ENCODE results near the gene ACOT2.
"Not testable (repeated sequence)": the region's sequence is repeated elsewhere in the genome, so short reads cannot be mapped to it uniquely, and the experiment has no call there.

Gene ACOT2

DNA sequence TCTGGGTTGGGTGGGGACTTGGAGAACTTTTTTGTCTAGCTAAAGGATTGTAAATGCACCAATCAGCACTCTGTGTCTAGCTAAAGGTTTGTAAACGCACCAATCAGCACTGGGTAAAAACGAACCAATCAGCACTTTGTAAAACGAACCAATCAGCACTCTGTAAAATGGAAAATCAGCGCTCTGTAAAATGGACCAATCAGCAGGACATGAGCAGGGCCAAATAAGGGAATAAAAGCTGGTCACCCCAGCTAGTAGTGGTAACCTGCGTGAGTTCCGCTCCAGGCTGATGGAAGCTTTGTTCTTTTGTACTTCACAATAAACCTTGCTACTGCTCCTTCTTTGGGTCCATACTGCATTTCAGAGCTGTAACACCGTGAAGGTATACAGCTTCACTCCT lies 1.7 kb upstream of the ACOT2 start:
- H3K27ac ChIP-seq = no peak overlapping the region
- DNase-seq (ENCODE audit: low read depth, low spot score) = no peak

- peak overlapping the region; percentile 72 for H3K27ac ChIP-seq
Observed at GRCh38 chr14:73567951-73568885, 795 bp upstream of the ACOT2 start.

DNA sequence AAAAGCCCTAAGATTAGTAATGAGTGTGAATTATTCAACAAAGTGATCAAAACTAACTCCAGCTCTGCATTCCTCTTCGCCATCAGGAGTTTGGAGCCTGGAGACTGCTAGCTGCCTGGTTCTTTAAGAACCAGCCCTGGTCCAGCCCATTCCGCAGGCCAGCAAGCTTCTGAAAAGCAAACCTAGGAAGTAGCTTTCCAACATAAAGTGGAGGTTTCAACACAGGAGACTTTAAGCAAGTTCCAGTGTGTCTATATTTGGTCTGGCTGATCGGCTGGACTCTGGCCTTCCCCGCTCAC lies 178 bp upstream of the ACOT2 start:
- peak overlapping the region; percentile 72 for H3K27ac ChIP-seq
- DNase-seq (ENCODE audit: low read depth, low spot score) = not testable (repeated sequence)

More at GRCh38 chr14:73567951-73568885, 795 bp upstream of the ACOT2 start:
- DNase-seq (ENCODE audit: low read depth, low spot score) = no peak

DNA sequence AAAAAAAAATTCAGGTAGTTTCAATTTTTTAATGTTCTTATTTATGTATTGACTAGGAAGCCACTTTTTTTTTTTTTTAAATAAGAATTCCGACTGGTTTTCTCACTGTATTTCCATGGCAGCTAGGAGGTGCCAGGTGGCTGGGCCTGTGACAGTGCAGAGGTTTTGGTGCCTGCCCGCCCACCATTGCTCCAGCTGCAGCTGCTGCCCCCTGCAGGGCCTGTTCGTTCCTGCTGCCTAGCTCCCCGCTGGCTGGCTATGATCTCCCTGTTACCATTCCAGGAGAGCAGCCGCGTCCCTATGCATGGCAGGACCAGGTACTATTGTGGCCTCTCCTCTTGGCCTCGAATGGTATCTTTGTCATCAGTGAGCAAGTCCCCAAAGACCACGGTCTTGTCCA lies 1.9 kb downstream of the ACOT2 start:
- not testable (repeated sequence) for DNase-seq (ENCODE audit: low read depth, low spot score); H3K27ac ChIP-seq

- not testable (repeated sequence) for DNase-seq (ENCODE audit: low read depth, low spot score); H3K27ac ChIP-seq
Observed at GRCh38 chr14:73573034-73573433, 4.0 kb downstream of the ACOT2 start.

GRCh38 chr14:73573740-73574139 lies 4.7 kb downstream of the ACOT2 start:
- not testable (repeated sequence) for H3K27ac ChIP-seq

DNA sequence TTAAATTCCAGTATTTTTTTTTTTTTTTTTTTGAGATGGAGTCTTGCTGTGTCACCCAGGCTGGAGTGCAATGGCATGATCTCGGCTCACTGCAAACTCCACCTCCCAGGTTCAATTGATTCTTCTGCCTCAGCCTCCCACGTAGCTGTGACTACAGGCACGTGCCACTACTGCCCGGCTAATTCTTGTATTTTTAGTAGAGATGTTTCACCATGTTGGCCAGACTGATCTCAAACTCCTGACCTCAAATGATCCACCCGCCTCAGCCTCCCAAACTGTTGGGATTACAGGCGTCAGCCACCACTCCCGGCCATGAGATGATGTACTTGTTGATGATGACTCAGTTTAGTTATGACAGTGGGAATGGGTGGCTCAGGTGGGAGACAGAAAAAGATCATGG lies 5.2 kb downstream of the ACOT2 start:
- H3K27ac ChIP-seq; DNase-seq (ENCODE audit: low read depth, low spot score): not testable (repeated sequence)

More at GRCh38 chr14:73573740-73574139, 4.7 kb downstream of the ACOT2 start:
- not testable (repeated sequence) for DNase-seq (ENCODE audit: low read depth, low spot score)

- peak overlapping the region; percentile 22 for H3K27ac ChIP-seq
- DNase-seq (ENCODE audit: low read depth, low spot score) = peak; percentile 51
Observed at GRCh38 chr14:73576391-73576790, 7.4 kb downstream of the ACOT2 start.

- DNase-seq (ENCODE audit: low read depth, low spot score) = not testable (repeated sequence)
- H3K27ac ChIP-seq = peak overlapping the region; percentile 22
Observed at GRCh38 chr14:73577214-73577613, 8.2 kb downstream of the ACOT2 start.

- not testable (repeated sequence) for DNase-seq (ENCODE audit: low read depth, low spot score)
Observed at GRCh38 chr14:73582102-73582979, 13.3 kb downstream of the ACOT2 start.

GRCh38 chr14:73588695-73589094 lies 19.7 kb downstream of the ACOT2 start:
- DNase-seq (ENCODE audit: low read depth, low spot score) = no peak
- H3K27ac ChIP-seq = no peak overlapping the region

More at GRCh38 chr14:73582102-73582979, 13.3 kb downstream of the ACOT2 start:
- H3K27ac ChIP-seq = not testable (repeated sequence)

- no peak for DNase-seq (ENCODE audit: low read depth, low spot score)
- H3K27ac ChIP-seq = no peak overlapping the region
Observed at GRCh38 chr14:73589116-73589515, 20.1 kb downstream of the ACOT2 start.

DNA sequence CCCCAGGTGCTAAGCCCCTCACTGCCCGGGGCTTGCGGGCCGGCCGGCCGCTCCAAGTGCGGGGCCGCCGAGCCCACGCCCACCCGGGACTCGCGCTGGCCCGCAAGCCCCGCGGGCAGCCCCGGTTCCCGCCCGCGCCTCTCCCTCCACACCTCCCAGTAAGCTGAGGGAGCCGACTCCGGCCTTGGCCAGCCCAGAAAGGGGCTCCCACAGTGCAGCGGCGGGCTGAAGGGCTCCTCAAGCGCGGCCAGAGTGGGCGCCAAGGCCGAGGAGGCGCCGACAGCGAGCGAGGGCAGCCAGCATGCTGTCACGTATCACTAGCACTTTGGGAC lies 21.6 kb downstream of the ACOT2 start:
- H3K27ac ChIP-seq; DNase-seq (ENCODE audit: low read depth, low spot score): not testable (repeated sequence)

- no peak for DNase-seq (ENCODE audit: low read depth, low spot score)
- no peak within 1 kb of the TSS for H3K27ac ChIP-seq
Observed at GRCh38 chr14:73591690-73592449, 22.9 kb downstream of the ACOT2 start, which contains the start of gene ACOT4. ACOT4 (plus strand) TSS chr14:73591873; CDS start chr14:73591960, 87 bp downstream.

- no peak overlapping the region for H3K27ac ChIP-seq
- DNase-seq (ENCODE audit: low read depth, low spot score) = no peak
Observed at GRCh38 chr14:73594491-73594890, 25.5 kb downstream of the ACOT2 start.

DNA sequence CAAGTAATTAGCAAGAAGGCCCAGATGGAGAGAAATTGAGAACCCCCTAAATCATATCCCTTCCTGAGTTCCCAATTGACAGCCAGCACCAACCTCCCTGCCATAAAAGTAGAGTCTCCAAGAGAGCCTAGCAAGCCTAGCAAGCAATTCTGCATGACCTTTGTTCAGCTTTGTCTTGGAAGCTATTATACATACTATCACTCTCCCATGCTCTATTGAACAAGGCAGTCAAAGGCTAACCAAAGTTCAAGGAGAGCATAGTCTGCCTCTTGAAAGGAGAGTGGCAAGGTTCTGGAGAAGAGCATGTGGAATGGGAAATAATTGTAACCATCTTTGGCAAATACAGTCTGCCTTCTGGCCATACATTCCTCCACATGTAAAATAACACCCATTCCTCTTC lies 30.5 kb downstream of the ACOT2 start:
- no peak overlapping the region for H3K27ac ChIP-seq
- DNase-seq (ENCODE audit: low read depth, low spot score) = no peak

DNA sequence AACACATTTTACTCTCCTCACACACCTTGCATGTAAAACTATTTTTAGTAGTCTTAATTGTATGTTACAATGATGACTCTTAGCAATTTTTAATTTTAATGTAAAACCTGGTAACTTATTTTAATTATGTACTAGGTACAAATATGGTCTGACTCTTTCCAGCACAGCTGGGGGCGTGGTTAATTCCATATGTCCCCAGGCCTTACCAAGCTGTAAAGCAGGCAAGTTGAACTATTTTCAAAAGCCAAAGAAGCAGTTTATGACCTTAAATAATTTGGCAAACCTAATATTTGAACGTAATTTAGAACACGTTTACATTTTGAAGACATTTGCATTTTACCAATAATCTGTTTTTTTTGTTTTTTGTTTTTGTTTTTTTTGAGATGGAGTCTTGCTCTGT lies 34.0 kb downstream of the ACOT2 start:
- DNase-seq (ENCODE audit: low read depth, low spot score) = no peak

GRCh38 chr14:73606271-73606670 lies 37.3 kb downstream of the ACOT2 start:
- DNase-seq (ENCODE audit: low read depth, low spot score) = no peak
- no peak overlapping the region for H3K27ac ChIP-seq

More for the DNA sequence above, 34.0 kb downstream of the ACOT2 start:
- no peak overlapping the region for H3K27ac ChIP-seq

GRCh38 chr14:73607241-73607640 lies 38.2 kb downstream of the ACOT2 start:
- no peak overlapping the region for H3K27ac ChIP-seq
- DNase-seq (ENCODE audit: low read depth, low spot score) = no peak

DNA sequence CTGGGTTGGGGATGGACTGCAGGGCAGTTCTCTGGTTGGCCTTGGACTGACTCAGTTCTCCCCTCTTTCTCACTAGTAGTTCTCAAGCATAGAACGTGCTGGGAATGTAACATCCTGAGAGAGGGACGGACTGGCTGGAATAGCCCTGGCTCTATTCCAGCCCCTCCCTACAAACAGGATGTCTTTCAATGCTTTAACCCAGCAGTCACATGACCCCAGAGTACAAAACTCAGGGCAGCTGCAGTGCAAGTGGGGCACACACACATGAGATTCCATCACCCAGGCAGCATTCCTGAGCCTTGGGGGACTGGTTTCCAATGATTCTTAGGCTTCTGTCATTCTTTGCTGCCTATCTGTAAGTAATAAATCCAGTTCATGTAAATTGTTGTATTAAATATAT lies 41.7 kb downstream of the ACOT2 start:
- no peak overlapping the region for H3K27ac ChIP-seq
- no peak for DNase-seq (ENCODE audit: low read depth, low spot score)
